Glutamatergic neuron (in vitro differentiated cells): Measurements from ENCODE around the gene CACNA1C. TPM values are rescaled to one million over a fixed set of nuclear protein-coding genes. Genes with fewer than 3 reads are reported as not detected.

Source experiments
- DNase-seq: peaks from one replicate; pipeline ENCODE4 v3.0.0; 2022
- H3K27ac Mint-ChIP-seq: one replicate; pipeline ENCODE4 v1.8.0; 2020; ENCODE audit warnings: mild to moderate bottlenecking, mixed read lengths, inconsistent platforms; ENCODE audit not compliant: unreplicated experiment
- H3K27me3 Mint-ChIP-seq: one replicate; pipeline ENCODE4 v1.8.0; 2020; ENCODE audit warnings: mild to moderate bottlenecking, moderate library complexity, mixed read lengths, inconsistent platforms; ENCODE audit not compliant: unreplicated experiment
- H3K36me3 Mint-ChIP-seq: one replicate; pipeline ENCODE4 v1.8.0; 2020; ENCODE audit warnings: mild to moderate bottlenecking, mixed read lengths, inconsistent platforms; ENCODE audit not compliant: unreplicated experiment
- H3K4me1 Mint-ChIP-seq: one replicate; pipeline ENCODE4 v1.8.0; 2020; ENCODE audit warnings: mild to moderate bottlenecking, low read depth, mixed read lengths, inconsistent platforms; ENCODE audit not compliant: unreplicated experiment
- H3K4me3 Mint-ChIP-seq: one replicate; pipeline ENCODE4 v1.8.0; 2020; ENCODE audit warnings: mild to moderate bottlenecking, mixed read lengths, inconsistent platforms; ENCODE audit not compliant: unreplicated experiment
- H3K9me3 Mint-ChIP-seq: one replicate; pipeline ENCODE4 v1.8.0; 2020; ENCODE audit warnings: mild to moderate bottlenecking, moderate library complexity, mixed read lengths, inconsistent platforms; ENCODE audit not compliant: unreplicated experiment
- CTCF ChIP-seq: fragments of 200-600 bp; sonication (generic); IDR thresholded peaks from one replicate; pipeline ENCODE4 v1.5.0; 2021; ENCODE audit not compliant: partially characterized antibody, unreplicated experiment
- total RNA-seq: library from RNA; stranded (reverse); fragmentation: NEBNext Ultra II Directional; extraction: Animal tissue kit (Norgen Biotek cat#: 25700); gene quantifications from one replicate; pipeline ENCODE4 v1.2.1, GENCODE V29; 2021; ENCODE audit not compliant: unreplicated experiment

The CACNA1C gene
- total RNA-seq, 1 donor from 2014 or later, result 11.0 TPM

DNA sequence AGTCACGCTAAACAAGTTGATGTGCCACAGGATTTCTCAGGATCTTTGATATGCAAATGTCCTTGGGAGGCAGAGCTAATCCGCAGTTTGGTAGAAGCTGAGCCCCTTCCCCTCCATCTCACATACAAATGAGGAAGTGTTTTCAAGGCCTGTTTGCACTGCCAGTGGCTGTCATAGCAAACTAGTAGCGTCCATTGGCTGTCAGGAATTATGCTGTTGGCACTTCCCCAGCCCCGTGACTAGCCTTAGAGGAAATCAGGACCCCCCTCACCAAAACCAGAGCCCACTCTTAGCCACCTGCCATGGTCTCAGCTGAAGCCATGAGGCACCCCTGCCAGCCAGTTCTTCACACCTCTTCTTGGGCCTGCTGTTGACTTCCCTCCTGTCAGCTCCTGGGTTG lies 253.9 kb downstream of the CACNA1C start:
- Mint-ChIP-seq H3K27ac (no peak overlapping the region), H3K9me3 (peaks cover 2% of the 10 kb centered on the region), H3K4me3 (no peak overlapping the region), H3K27me3 (peaks cover 2% of the 10 kb centered on the region), H3K36me3 (peaks cover 4% of the 10 kb centered on the region), H3K4me1 (peaks cover 8% of the 10 kb centered on the region)
- no peak for TF ChIP-seq CTCF
- no peak for DNase-seq

- H3K4me1 Mint-ChIP-seq, result peaks cover 8% of the 10 kb centered on the region
- no peak overlapping the region for H3K27ac Mint-ChIP-seq
- H3K36me3 Mint-ChIP-seq, result peaks cover 4% of the 10 kb centered on the region
- H3K27me3 Mint-ChIP-seq, result peaks cover 2% of the 10 kb centered on the region
- no peak overlapping the region for H3K4me3 Mint-ChIP-seq
- no peaks in the 10 kb centered on the region for H3K9me3 Mint-ChIP-seq
- no peak for DNase-seq
- no peak for TF ChIP-seq CTCF
Observed at GRCh38 chr12:2307550-2307949, 254.8 kb downstream of the CACNA1C start.

DNA sequence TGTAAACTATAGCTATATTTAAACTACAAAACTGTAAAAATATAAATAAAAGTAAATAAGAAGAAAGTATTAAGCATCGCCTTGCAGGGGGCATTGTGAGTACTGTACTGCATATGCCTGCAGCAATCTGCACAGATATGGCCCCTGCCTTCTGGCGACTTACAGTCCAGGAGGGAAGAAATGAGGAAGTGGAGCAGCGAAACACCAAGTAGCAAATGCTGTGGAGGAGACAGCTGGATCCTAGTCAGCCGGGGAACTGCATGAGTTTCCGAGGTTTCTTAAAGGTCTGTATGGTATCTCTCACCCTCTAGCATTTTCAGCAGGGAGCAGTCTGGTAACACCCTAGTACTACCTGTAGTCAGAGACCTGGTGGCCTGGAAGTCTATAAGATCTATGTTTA lies 256.9 kb downstream of the CACNA1C start:
- no peak overlapping the region for H3K4me3 Mint-ChIP-seq
- no peak overlapping the region for H3K27ac Mint-ChIP-seq
- H3K27me3 Mint-ChIP-seq, result peaks cover 3% of the 10 kb centered on the region
- no peak for DNase-seq
- no peak for TF ChIP-seq CTCF
- H3K4me1 Mint-ChIP-seq, result peaks cover 14% of the 10 kb centered on the region
- H3K9me3 Mint-ChIP-seq, result peaks cover 3% of the 10 kb centered on the region
- peaks cover 4% of the 10 kb centered on the region for H3K36me3 Mint-ChIP-seq

GRCh38 chr12:2311020-2311778 lies 258.4 kb downstream of the CACNA1C start:
- H3K27ac Mint-ChIP-seq, result no peak overlapping the region
- H3K36me3 Mint-ChIP-seq, result peaks cover 4% of the 10 kb centered on the region
- no peak for DNase-seq
- peaks cover 5% of the 10 kb centered on the region for H3K9me3 Mint-ChIP-seq
- H3K4me1 Mint-ChIP-seq, result peaks cover 8% of the 10 kb centered on the region
- H3K27me3 Mint-ChIP-seq, result peaks cover 5% of the 10 kb centered on the region
- no peak overlapping the region for H3K4me3 Mint-ChIP-seq
- no peak for TF ChIP-seq CTCF

- DNase-seq, result no peak
- Mint-ChIP-seq H3K9me3 (peaks cover 5% of the 10 kb centered on the region), H3K4me1 (peaks cover 6% of the 10 kb centered on the region), H3K36me3 (peaks cover 4% of the 10 kb centered on the region), H3K27me3 (peaks cover 5% of the 10 kb centered on the region), H3K27ac (no peak overlapping the region), H3K4me3 (no peak overlapping the region)
- no peak for TF ChIP-seq CTCF
Observed at GRCh38 chr12:2312175-2312574, 259.4 kb downstream of the CACNA1C start.
